GM18526 (cell line): Measurements from ENCODE around the gene C2CD4A.

ENCODE experiments used
- POLR2A ChIP-seq: IDR thresholded peaks from 3 replicates; pipeline ENCODE4 v1.6.1; 2011; ENCODE audit not compliant: insufficient read length; ENCODE audit errors: extremely low read depth

Gene C2CD4A

GRCh38 chr15:62075595-62076277 is 9.0 kb downstream of the C2CD4A start:
- TF ChIP-seq POLR2A = no peak

- no peak for TF ChIP-seq POLR2A
These were observed 12.8 kb downstream of the C2CD4A start for GRCh38 chr15:62079594-62079993.

GRCh38 chr15:62083194-62084154 is 16.7 kb downstream of the C2CD4A start:
- TF ChIP-seq POLR2A = no peak

GRCh38 chr15:62085740-62086139 is 19.0 kb downstream of the C2CD4A start:
- TF ChIP-seq POLR2A = no peak

GRCh38 chr15:62087671-62088352 is 21.0 kb downstream of the C2CD4A start:
- TF ChIP-seq POLR2A = no peak

- TF ChIP-seq POLR2A = no peak
These were observed 21.5 kb downstream of the C2CD4A start for GRCh38 chr15:62088353-62088693.

- TF ChIP-seq POLR2A = no peak
These were observed 22.8 kb downstream of the C2CD4A start for GRCh38 chr15:62089616-62090015.

- TF ChIP-seq POLR2A = no peak
These were observed 24.2 kb downstream of the C2CD4A start for GRCh38 chr15:62090988-62091387.

GRCh38 chr15:62093809-62094208 is 27.0 kb downstream of the C2CD4A start:
- TF ChIP-seq POLR2A = no peak

GRCh38 chr15:62094388-62094787 is 27.6 kb downstream of the C2CD4A start:
- TF ChIP-seq POLR2A = no peak

GRCh38 chr15:62099094-62099601 is 32.4 kb downstream of the C2CD4A start:
- TF ChIP-seq POLR2A = no peak

- TF ChIP-seq POLR2A = no peak
These were observed 36.7 kb downstream of the C2CD4A start for GRCh38 chr15:62103431-62103830.

- TF ChIP-seq POLR2A = no peak
These were observed 37.6 kb downstream of the C2CD4A start for GRCh38 chr15:62104401-62104800.

GRCh38 chr15:62104846-62105245 is 38.1 kb downstream of the C2CD4A start:
- no peak for TF ChIP-seq POLR2A

- no peak for TF ChIP-seq POLR2A
These were observed 38.5 kb downstream of the C2CD4A start for GRCh38 chr15:62105266-62105665.
